Measurements from ENCODE around the gene MLLT6. TPM values are rescaled to one million over a fixed set of nuclear protein-coding genes. Genes with fewer than 3 reads are reported as not detected.

Gene MLLT6
- total RNA-seq, result 10 to 100 TPM; 43.6 to 91.3 (median 68.3) TPM
- polyA plus RNA-seq, result 10 to 100 TPM; 35.2 to 71.1 TPM
- long read RNA-seq, donor 1, transcript MLLT6-205 (1 exons, 2,937 nt), result major isoform, 42 of 72 reads
- long read RNA-seq, donor 1, partial matches to known transcripts, result 14 of 72 reads
- long read RNA-seq, donor 1, other reads (novel, unspliced or antisense), result 16 of 72 reads
- long read RNA-seq, donor 2, transcript MLLT6-205 (1 exons, 2,937 nt), result major isoform, 34 of 85 reads
- long read RNA-seq, donor 2, partial matches to known transcripts, result 11 of 85 reads
- long read RNA-seq, donor 2, other reads (novel, unspliced or antisense), result 39 of 85 reads
- long read RNA-seq, donor 3, transcript MLLT6-205 (1 exons, 2,937 nt), result major isoform, 35 of 56 reads
- long read RNA-seq, donor 3, partial matches to known transcripts, result 8 of 56 reads
- long read RNA-seq, donor 3, other reads (novel, unspliced or antisense), result 12 of 56 reads

DNA sequence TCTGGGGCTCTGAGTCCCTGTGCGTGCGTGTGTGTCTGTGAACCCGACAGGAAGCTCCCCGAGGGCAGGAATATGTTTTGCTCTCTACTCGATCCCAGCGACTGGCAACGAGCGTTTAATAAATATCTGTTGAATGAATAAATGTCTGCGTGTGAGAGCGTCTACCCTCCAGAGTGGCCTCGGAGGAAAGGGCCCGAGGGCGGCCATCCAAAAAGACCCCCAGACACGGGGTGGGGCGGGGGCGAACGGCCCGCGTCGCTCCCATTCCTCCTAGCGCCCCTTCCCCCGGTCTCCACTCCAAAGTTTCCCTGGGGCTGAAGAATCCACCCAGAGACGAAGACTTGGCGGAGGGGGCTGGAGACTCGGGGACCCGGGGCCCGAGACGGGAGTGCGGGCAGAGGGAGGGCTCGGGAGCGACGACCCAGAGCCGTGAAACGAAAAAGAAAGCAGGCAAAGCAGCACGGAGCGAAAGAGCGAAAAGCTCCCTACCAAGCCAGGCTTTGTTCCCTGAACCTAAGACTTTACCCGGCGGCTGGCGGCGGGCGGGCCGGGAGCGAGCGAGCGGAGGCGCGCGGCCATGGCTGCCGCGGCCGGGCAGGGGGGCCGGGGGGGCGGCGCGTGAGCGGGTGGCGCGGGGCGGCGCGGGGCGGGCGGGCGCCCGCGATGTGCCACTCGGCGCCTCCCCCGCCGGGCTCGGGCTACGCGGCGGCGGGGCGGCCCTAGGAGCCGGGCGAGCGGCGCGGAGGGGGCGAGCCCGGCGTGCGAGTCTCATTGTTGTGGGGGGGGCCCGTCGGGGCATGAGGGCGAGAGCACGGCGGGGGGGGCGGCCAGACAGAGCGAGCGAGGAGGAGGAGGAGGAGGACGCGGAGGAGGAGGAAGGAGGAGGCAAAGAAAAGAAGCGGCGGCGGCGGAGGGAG is at the start of gene MLLT6:
Gene MLLT6, plus strand, starts transcription at position 668 of the 917 bp plus-strand sequence. CDS start 360 bp downstream, outside the sequence.
- intact Hi-C loops (cut with DNase I), result loop anchor here in 2 of 10 donors (2.0 to 5.0 kb wide), 2 partner anchors 26 to 37 kb away; partner anchors contain the start of gene CISD3 (in 1 of the 2)
- DNase-seq (peak; percentile 85 to 89 (median 88)), ATAC-seq (peak; percentile 45 to 64 (median 52))
- Histone ChIP-seq H3K4me1 (peaks cover 4 to 56% (median 31%) of the 10 kb centered on the region in 12 donors), H3K9me3 (no peaks in the 10 kb centered on the region), H3K36me3 (peaks cover 0 to 27% (median 22%) of the 10 kb centered on the region in 9 donors), H3K4me3 (peak within 1 kb of the TSS; percentile 67 to 97 (median 87)), H3K27me3 (no peaks in the 10 kb centered on the region), H3K27ac (peak within 1 kb of the TSS; percentile 89 to 99 (median 97))
- no peak for TF ChIP-seq CTCF (IDR thresholded peaks at IDR 0.05)
- TF ChIP-seq POLR2A (IDR thresholded peaks at IDR 0.05), result peak in 1 of 2 donors; percentile 39
- 1 to 2% (median 1%) methylated on average over 50 to 99 of the region's 100 CpGs for WGBS, 4 donors

DNA sequence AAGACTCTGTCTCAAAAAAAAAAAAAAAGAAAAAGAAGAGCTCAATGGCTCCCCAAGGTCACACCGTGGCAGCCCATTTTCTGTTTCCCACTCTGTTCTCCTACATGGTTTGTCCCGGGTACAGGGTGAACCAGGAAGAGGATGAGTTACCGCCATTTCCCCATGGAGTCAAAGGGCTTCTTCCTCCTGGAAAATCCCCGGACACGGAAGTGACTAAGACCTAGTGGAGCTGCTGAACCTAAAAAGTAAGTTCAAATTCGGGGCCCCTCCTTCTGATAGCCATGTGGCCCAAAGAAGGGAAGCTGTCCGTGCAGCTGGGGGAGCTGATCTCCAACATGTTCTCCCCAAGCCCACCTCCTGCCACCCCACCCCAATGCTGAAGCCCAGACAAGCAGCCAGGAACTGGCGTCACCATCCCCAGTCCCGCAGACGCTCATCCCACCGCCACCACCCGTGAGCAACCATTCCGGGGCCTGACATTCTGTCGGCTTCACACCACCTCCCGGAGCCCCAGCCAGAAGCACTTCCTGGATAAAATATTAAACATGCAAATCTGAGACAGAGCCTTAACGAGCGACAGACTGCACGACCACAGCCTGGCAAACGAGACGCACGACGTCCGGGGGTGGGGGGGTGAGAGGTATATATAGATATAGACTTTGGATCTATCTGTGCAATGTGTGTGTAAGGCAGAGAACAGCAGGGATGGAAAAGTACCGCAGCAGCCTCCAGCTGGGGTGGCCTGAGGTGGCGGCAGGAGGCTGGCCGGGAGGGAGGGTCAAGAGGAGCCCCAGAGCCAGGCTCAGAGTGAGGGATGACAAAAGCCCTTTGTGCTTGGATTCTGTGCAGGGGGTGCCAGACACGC is 47.9 kb upstream of the MLLT6 start:
- intact Hi-C loops (cut with DNase I), result loop anchor here in 1 of 10 donors (5.0 kb wide), 1 partner anchor 50 kb away; the partner anchor contains the start of gene SRCIN1
- Histone ChIP-seq H3K9me3 (no peaks in the 10 kb centered on the region), H3K4me1 (peaks cover 0 to 8% (median 5%) of the 10 kb centered on the region in 12 donors), H3K4me3 (peak overlapping the region in 3 of 12 donors; percentile 1 to 10 (median 4)), H3K27me3 (peaks cover 0 to 36% (median 18%) of the 10 kb centered on the region in 9 donors), H3K36me3 (no peaks in the 10 kb centered on the region), H3K27ac (no peak overlapping the region)
- DNase-seq, result no peak
- WGBS, 4 donors, result 59 to 62% (median 61%) methylated on average over 27 of the region's 27 CpGs
- ATAC-seq, result no peak
- no peak for TF ChIP-seq CTCF (IDR thresholded peaks at IDR 0.05)
- no peak for TF ChIP-seq POLR2A (IDR thresholded peaks at IDR 0.05)

GRCh38 chr17:38657824-38658740 is 47.0 kb upstream of the MLLT6 start:
- no peak overlapping the region for H3K4me3 ChIP-seq
- 86 to 90% (median 89%) methylated on average over 14 to 15 of the region's 15 CpGs for WGBS, 4 donors

More at GRCh38 chr17:38657824-38658740, 47.0 kb upstream of the MLLT6 start:
- Histone ChIP-seq H3K27me3 (peaks cover 0 to 29% (median 18%) of the 10 kb centered on the region in 9 donors), H3K36me3 (no peaks in the 10 kb centered on the region), H3K27ac (no peak overlapping the region), H3K9me3 (no peaks in the 10 kb centered on the region), H3K4me1 (peaks cover 0 to 8% (median 5%) of the 10 kb centered on the region in 12 donors)
- intact Hi-C loops (cut with DNase I), result loop anchor here in 1 of 10 donors (5.0 kb wide), 1 partner anchor 51 kb away; the partner anchor contains the start of gene SRCIN1
- DNase-seq, result no peak
- TF ChIP-seq POLR2A (IDR thresholded peaks at IDR 0.05) (no peak), CTCF (IDR thresholded peaks at IDR 0.05) (no peak)
- ATAC-seq, result no peak

Data from heart left ventricle (tissue), 16 donors.